GM12878 (cell line): Measurements from ENCODE around the gene CAPN9. TPM values are rescaled to one million over a fixed set of nuclear protein-coding genes. Genes with fewer than 3 reads are reported as not detected.

Source experiments
- ATAC-seq: fragments of 200-7000 bp; cut with Tn5 transposase; 3 replicates; pipeline ENCODE4 v1.9.1; 2020; ENCODE audit warnings: mild to moderate bottlenecking, moderate library complexity
- BruUV-seq: library from RNA; stranded (reverse); fragments of 400-500 nt; replicated peaks from 2 replicates; lab custom pipeline; 2021; lab: Mats Ljungman, UMichigan
- CTCF ChIA-PET: fragments of 300-600 bp; sonication (Branson Sonifier 250); formaldehyde crosslinking; extraction: SDS; loops from one replicate; lab custom pipeline; 2021; ENCODE audit warnings: inconsistent platforms; lab: Yijun Ruan, JAX
- POLR2A ChIA-PET: fragments of 350-600 bp; formaldehyde crosslinking; extraction: SDS; loops from one replicate; lab custom pipeline; 2021; ENCODE audit warnings: inconsistent platforms; lab: Charles Lee
- RAD21 ChIA-PET: fragments of 300-600 bp; sonication (Branson Sonifier 250); formaldehyde crosslinking; loops from one replicate; lab custom pipeline; 2023; ENCODE audit warnings: antibody characterized with exemption; ENCODE audit not compliant: unreplicated experiment; lab: Charles Lee
- SMC1A ChIA-PET: fragments of 300-600 bp; sonication (Branson Sonifier 250); formaldehyde crosslinking; loops from one replicate; lab custom pipeline; 2023; ENCODE audit not compliant: unreplicated experiment, uncharacterized antibody; lab: Charles Lee
- DNase-seq: peaks from one replicate; pipeline ENCODE4 v3.0.0-alpha.2; 2011; ENCODE audit warnings: low read depth, low spot score
- FAIRE-seq: peaks from 3 replicates; lab custom pipeline; 2011; peaks lifted over from hg19 to GRCh38; lab: Jason Lieb, UNC
- H2AFZ ChIP-seq: 2 replicates; pipeline ENCODE4 v1.6.0; 2011; ENCODE audit warnings: low read depth, low read length, control low read depth; ENCODE audit not compliant: control insufficient read depth
- H3K27ac ChIP-seq: 2 replicates; pipeline ENCODE4 v1.5.1; 2011; ENCODE audit warnings: control low read depth; ENCODE audit not compliant: control insufficient read depth, insufficient read depth
- H3K27me3 ChIP-seq, 2 experiments: replicated peaks in 1 of 2; 2 replicates each; pipeline versions ENCODE4 v1.6.0 to v1.6.1; 2011; ENCODE audit warnings: low read length in 1 of 2; ENCODE audit not compliant: control insufficient read depth in 2 of 2, insufficient read depth in 2 of 2
- H3K36me3 ChIP-seq, 2 experiments: 2 replicates each; pipeline ENCODE4 v1.5.1; 2011; ENCODE audit warnings: low read length in 1 of 2; ENCODE audit not compliant: control insufficient read depth in 2 of 2, insufficient read depth in 2 of 2
- H3K4me1 ChIP-seq: 2 replicates; pipeline ENCODE4 v1.6.1; 2011; ENCODE audit warnings: mild to moderate bottlenecking, low read length, moderate library complexity, mixed read lengths; ENCODE audit not compliant: control insufficient read depth, insufficient read depth
- H3K4me2 ChIP-seq: 2 replicates; pipeline ENCODE4 v1.6.0; 2011; ENCODE audit warnings: control low read depth; ENCODE audit not compliant: control insufficient read depth, insufficient read depth
- H3K4me3 ChIP-seq: fragments of 200-600 bp; sonication (generic); 2 replicates; pipeline ENCODE4 v1.5.1; 2016
- H3K79me2 ChIP-seq: 2 replicates; pipeline ENCODE4 v1.6.0; 2011; ENCODE audit warnings: low read length; ENCODE audit not compliant: control insufficient read depth, insufficient read depth
- H3K9ac ChIP-seq: 2 replicates; pipeline ENCODE4 v1.8.0; 2011; ENCODE audit warnings: low read length, control low read depth, mixed read lengths; ENCODE audit not compliant: control insufficient read depth, insufficient read depth
- H3K9me3 ChIP-seq: replicated peaks from 3 replicates; pipeline ENCODE4 v1.5.1; 2011; ENCODE audit warnings: mild to moderate bottlenecking, low read length; ENCODE audit not compliant: control insufficient read depth, insufficient read depth
- H4K20me1 ChIP-seq: 2 replicates; pipeline ENCODE4 v1.6.0; 2011; ENCODE audit not compliant: control insufficient read depth, insufficient read depth
- E4F1 ChIP-seq: fragments of 450-650 bp; IDR thresholded peaks from 2 replicates; pipeline ENCODE4 v1.6.1; 2018; ENCODE audit warnings: borderline replicate concordance, mild to moderate bottlenecking; ENCODE audit not compliant: partially characterized antibody
- HSF1 ChIP-seq: fragments of 150-350 bp; IDR thresholded peaks from 2 replicates; pipeline ENCODE4 v1.6.1; 2014; ENCODE audit warnings: mild to moderate bottlenecking, low read depth, low read length
- IKZF1 ChIP-seq: fragments of 450-650 bp; conservative IDR thresholded peaks from 2 replicates; pipeline ENCODE4 v1.6.1; 2017; ENCODE audit warnings: antibody characterized with exemption, mild to moderate bottlenecking
- NFIC ChIP-seq: IDR thresholded peaks from 2 replicates; pipeline ENCODE4 v1.6.1; 2012; ENCODE audit warnings: low read depth, mild to moderate bottlenecking, inconsistent platforms, low read length, moderate library complexity
- NFXL1 ChIP-seq: fragments of 450-650 bp; IDR thresholded peaks from 2 replicates; pipeline ENCODE4 v1.6.1; 2017; ENCODE audit warnings: antibody characterized with exemption, mild to moderate bottlenecking, borderline replicate concordance
- NR2C1 ChIP-seq: fragments of 450-650 bp; IDR thresholded peaks from 2 replicates; pipeline ENCODE4 v1.6.1; 2017; ENCODE audit warnings: antibody characterized with exemption, mild to moderate bottlenecking, moderate library complexity
- NR2F1 ChIP-seq: fragments of 450-650 bp; conservative IDR thresholded peaks from 2 replicates; pipeline ENCODE4 v1.6.1; 2017; ENCODE audit warnings: mild to moderate bottlenecking
- POLR2AphosphoS5 ChIP-seq: IDR thresholded peaks from 2 replicates; pipeline ENCODE4 v1.6.1; 2011; ENCODE audit warnings: mild to moderate bottlenecking, low read length, inconsistent platforms
- ZBTB11 ChIP-seq: fragments of 450-650 bp; formaldehyde crosslinking; IDR thresholded peaks from 2 replicates; pipeline ENCODE4 v1.5.0; 2022; ENCODE audit warnings: mild to moderate bottlenecking, missing genetic modification characterization
- WGBS: methylation state at CpG from one replicate; pipeline ENCODE4 v1.1.6; 2016; ENCODE audit warnings: low lambda C conversion rate; ENCODE audit not compliant: insufficient replicate concordance, insufficient coverage; ENCODE audit errors: missing lambda C conversion rate; 5-methylcytosine and 5-hydroxymethylcytosine counted together
- in situ Hi-C: fragments of 300-500 bp; cut with MboI; formaldehyde crosslinking; loops from 9 replicates; pipeline ENCODE4 v1.14.3; 2018; ENCODE audit warnings: mixed read lengths
- intact Hi-C: fragments of 100-400 bp; cut with micrococcal nuclease; formaldehyde crosslinking; loops from one replicate; pipeline ENCODE4 v1.14.2; 2022; ENCODE audit not compliant: unreplicated experiment
- polyA plus RNA-seq, 11 experiments: library from polyadenylated mRNA; depleted of rRNA in 4 of 11; unstranded in 6 of 11; stranded (reverse) in 5 of 11; fragments of >200 nt; fragmentation: Nextera tagmentation in 4 of 11; fragmentation: Illumina TruSeq in 1 of 11; extraction: Ambion mirVana in 4 of 11; extraction: Trizol in 1 of 11; gene quantifications; 1 replicate in 1 of 11; 2 replicates in 10 of 11; pipeline versions ENCODE4 v1.2.1 to v1.2.3, GENCODE V29; 2011 to 2016; ENCODE audit warnings: inconsistent platforms in 2 of 11, missing spikeins in 2 of 11, low read depth in 1 of 11
- total RNA-seq, 4 experiments: library from RNA; depleted of rRNA in 3 of 4; stranded (reverse); fragments of >200 nt in 3 of 4; fragmentation: Illumina TruSeq in 1 of 4; extraction: Trizol in 1 of 4; gene quantifications; 2 replicates each; pipeline versions ENCODE4 v1.2.1 to v1.2.3, GENCODE V29; 2013 to 2021

CAPN9 gene
- total and polyA plus RNA-seq, 10 of the 15 experiments (the other 5 are each of a cell fraction or from before 2014, with no cell fraction given): not detected

GRCh38 chr1:230770317-230770716 lies 23.1 kb downstream of the CAPN9 start:
- Histone ChIP-seq H3K79me2 (no peaks in the 10 kb centered on the region), H3K4me1 (no peaks in the 10 kb centered on the region), H4K20me1 (no peaks in the 10 kb centered on the region), H3K4me3 (no peak overlapping the region), H3K27me3 (peaks cover 0 to 2% of the 10 kb centered on the region in 2 experiments; a peak in 1 of 4 replicates), H3K27ac (no peak overlapping the region), H2AFZ (no peak overlapping the region), H3K9me3 (no peaks in the 10 kb centered on the region), H3K9ac (no peak overlapping the region)
- ChIA-PET SMC1A (interaction anchor here (0.6 kb wide), 1 partner anchor 10 kb away, joined by 3 read pairs; no protein-coding TSS in a partner anchor), CTCF (no interaction called here), RAD21 (no interaction called here)
- intact Hi-C loops: no loop called here
- BruUV-seq: no TSS peak
- ATAC-seq (no peak), FAIRE-seq (no peak)
- in situ Hi-C loops: no loop called here
- TF ChIP-seq NR2C1: no peak
- no peak for TF ChIP-seq NFXL1
- no peak for TF ChIP-seq NR2F1
- TF ChIP-seq, all 136 proteins: peak for 0
- WGBS: 6% methylated on average over 1 of the region's 1 CpG
- H3K4me2 ChIP-seq: no peak overlapping the region
- H3K36me3 ChIP-seq: no peaks in the 10 kb centered on the region
- no peak for DNase-seq
- POLR2A ChIA-PET: no interaction called here

GRCh38 chr1:230771773-230772354 lies 24.7 kb downstream of the CAPN9 start:
- ChIA-PET CTCF (interaction anchor here (0.6 to 1.7 kb wide), 3 partner anchors 16 to 128 kb away, joined by 3 to 6 read pairs (median 3); no protein-coding TSS in a partner anchor), RAD21 (interaction anchor here (0.7 kb wide), 1 partner anchor 554 kb away, joined by 3 read pairs; no protein-coding TSS in a partner anchor), POLR2A (no interaction called here), SMC1A (no interaction called here)
- in situ Hi-C loops: no loop called here
- H3K27ac ChIP-seq: no peak overlapping the region
- BruUV-seq: no TSS peak
- H2AFZ ChIP-seq: no peak overlapping the region
- H3K4me1 ChIP-seq: no peaks in the 10 kb centered on the region
- ATAC-seq: no peak
- no peak overlapping the region for H3K9ac ChIP-seq
- H3K27me3 ChIP-seq: peaks cover 0 to 2% of the 10 kb centered on the region in 2 experiments; a peak in 2 of 4 replicates
- intact Hi-C loops: no loop called here
- H3K9me3 ChIP-seq: no peaks in the 10 kb centered on the region
- no peak overlapping the region for H3K4me3 ChIP-seq
- H3K4me2 ChIP-seq: no peak overlapping the region
- no peak for DNase-seq
- 32% methylated on average over 12 of the region's 13 CpGs for WGBS
- H4K20me1 ChIP-seq: no peaks in the 10 kb centered on the region
- FAIRE-seq: no peak
- no peaks in the 10 kb centered on the region for H3K79me2 ChIP-seq
- no peaks in the 10 kb centered on the region for H3K36me3 ChIP-seq
- TF ChIP-seq POLR2AphosphoS5 (no peak), E4F1 (no peak), NR2C1 (no peak), IKZF1 (no peak), HSF1 (no peak), NFIC (no peak), ZBTB11 (CRISPR knock-in tag) (no peak)
